ENCODE measurements around the gene PIRT. TPM values are rescaled to one million over a fixed set of nuclear protein-coding genes. Genes with fewer than 3 reads are reported as not detected.

Gene PIRT
- total and polyA plus RNA-seq, 2 of the 8 experiments (the other 6 are each of a cell fraction or from before 2014, with no cell fraction given): 0.03 TPM; not detected in 1

GRCh38 chr17:10773391-10773790 is 64.5 kb downstream of the PIRT start:
- H3K79me1 ChIP-seq (ENCODE audit: low read depth, low read length): no peaks in the 10 kb centered on the region
- H3K14ac ChIP-seq (ENCODE audit: insufficient read length): no peak overlapping the region
- ChIA-PET POLR2A (ENCODE audit: partially characterized antibody) (interaction anchor here (1.3 to 2.4 kb wide), 4 partner anchors 8 to 19 kb away, joined by 3 to 10 read pairs (median 4); no protein-coding TSS in a partner anchor), CTCF (ENCODE audit: partially characterized antibody) (interaction anchor here (0.8 to 6.1 kb wide), 26 partner anchors 9 to 104 kb away, joined by 3 to 57 read pairs (median 8); no protein-coding TSS in a partner anchor)
- no peaks in the 10 kb centered on the region; a peak in 1 of 7 replicates for H3K4me1 ChIP-seq (replicated peaks in 1 of 4; ENCODE audit: control insufficient read depth in 3 of 4, insufficient read depth in 4 of 4, low read length in 3 of 4)
- no peaks in the 10 kb centered on the region for H3K9me3 ChIP-seq (ENCODE audit: insufficient read depth in 2 of 2, low read depth in 1 of 2, low read length in 1 of 2)
- H3K56ac ChIP-seq (replicated peaks; ENCODE audit: insufficient read length, low read depth, low read length): no peak overlapping the region
- H2BK120ac ChIP-seq (replicated peaks; ENCODE audit: low read depth, low read length): no peak overlapping the region
- FAIRE-seq: no peak
- 98% methylated on average over 2 of the region's 2 CpGs; no CpG with 5 or more reads in 1 of the 2 experiments for WGBS, 2 experiments (ENCODE audit: extremely low coverage in 1 of 2, insufficient coverage in 1 of 2, insufficient read length in 1 of 2, insufficient replicate concordance in 2 of 2, low coverage in 1 of 2, low lambda C conversion rate in 2 of 2, missing lambda C conversion rate in 1 of 2)
- H2BK20ac ChIP-seq (ENCODE audit: low read length): no peak overlapping the region
- H3K4ac ChIP-seq (replicated peaks; ENCODE audit: insufficient read length, low read depth, low read length): no peak overlapping the region
- H2AK5ac ChIP-seq (ENCODE audit: low read depth, low read length): no peak overlapping the region
- no peaks in the 10 kb centered on the region; a peak in 3 of 8 replicates for H3K36me3 ChIP-seq (ENCODE audit: control insufficient read depth in 2 of 4, insufficient read depth in 4 of 4, low read length in 3 of 4)
- H2AFZ ChIP-seq (ENCODE audit: low read length): no peak overlapping the region
- H3K27me3 ChIP-seq (replicated peaks in 1 of 4; ENCODE audit: control insufficient read depth in 3 of 4, extremely low read depth in 1 of 4, insufficient read depth in 3 of 4, low read length in 3 of 4): no peaks in the 10 kb centered on the region
- no peak overlapping the region for H2BK12ac ChIP-seq (ENCODE audit: low read depth, low read length)
- no peaks in the 10 kb centered on the region for H4K20me1 ChIP-seq (replicated peaks in 1 of 2; ENCODE audit: control insufficient read depth in 1 of 2, insufficient read depth in 2 of 2, low read length in 2 of 2)
- no peak for DNase-seq (ENCODE audit: low read depth in 1 of 2, low spot score in 2 of 2)
- no peak overlapping the region for H4K8ac ChIP-seq (ENCODE audit: extremely low read depth, insufficient read depth, low read length)
- no peaks in the 10 kb centered on the region; the same call in 1 of the 2 replicates for H3K23me2 ChIP-seq (ENCODE audit: low read depth, low read length)
- H3K27ac ChIP-seq (ENCODE audit: low read depth, low read length): no peak overlapping the region
- H3K18ac ChIP-seq (ENCODE audit: extremely low read depth, low read length): no peak overlapping the region
- no peaks in the 10 kb centered on the region for H3K79me2 ChIP-seq (ENCODE audit: control insufficient read depth in 1 of 2, insufficient read depth in 2 of 2, low read length in 2 of 2)
- H3K4me3 ChIP-seq (ENCODE audit: extremely low read depth in 1 of 4, insufficient read depth in 2 of 4, low read depth in 3 of 4, low read length in 4 of 4): no peak overlapping the region
- no peak overlapping the region for H3K4me2 ChIP-seq (ENCODE audit: insufficient read depth in 1 of 2, low read depth in 2 of 2, low read length in 2 of 2)
- H4K5ac ChIP-seq (ENCODE audit: insufficient read length, low read depth, low read length): no peak overlapping the region
- no peak overlapping the region for H2BK15ac ChIP-seq (ENCODE audit: low read length)
- H3K9ac ChIP-seq (replicated peaks in 1 of 4; ENCODE audit: extremely low read depth in 1 of 4, low read depth in 3 of 4, low read length in 3 of 4): no peak overlapping the region
- no peak overlapping the region for H2BK5ac ChIP-seq (ENCODE audit: low read depth, low read length)
- H3K23ac ChIP-seq (ENCODE audit: insufficient read length): no peak overlapping the region
- no peak overlapping the region for H4K91ac ChIP-seq (replicated peaks; ENCODE audit: insufficient read length, low read length)
- TF ChIP-seq ASH2L (IDR thresholded peaks at IDR 0.05; ENCODE audit: low read length): no peak
- no peak for TF ChIP-seq EZH2 (IDR thresholded peaks at IDR 0.05; ENCODE audit: low read depth, low read length, severe bottlenecking)
- TF ChIP-seq CTBP2 (IDR thresholded peaks at IDR 0.05; ENCODE audit: borderline replicate concordance, insufficient read depth, insufficient read length, low read length): no peak
- TF ChIP-seq BCL11A (IDR thresholded peaks at IDR 0.05; ENCODE audit: low read depth in 2 of 2, low read length in 2 of 2): no peak
- TF ChIP-seq TAF1 (IDR thresholded peaks at IDR 0.05; ENCODE audit: low read depth, low read length): no peak
- TF ChIP-seq MAFK (IDR thresholded peaks at IDR 0.05; ENCODE audit: low read depth, low read length): no peak
- no peak for TF ChIP-seq EGR1 (IDR thresholded peaks at IDR 0.05; ENCODE audit: borderline replicate concordance, low read depth, low read length)
- no peak for TF ChIP-seq SRF (IDR thresholded peaks at IDR 0.05; ENCODE audit: low read depth, low read length)
- TF ChIP-seq, protein P1, sequence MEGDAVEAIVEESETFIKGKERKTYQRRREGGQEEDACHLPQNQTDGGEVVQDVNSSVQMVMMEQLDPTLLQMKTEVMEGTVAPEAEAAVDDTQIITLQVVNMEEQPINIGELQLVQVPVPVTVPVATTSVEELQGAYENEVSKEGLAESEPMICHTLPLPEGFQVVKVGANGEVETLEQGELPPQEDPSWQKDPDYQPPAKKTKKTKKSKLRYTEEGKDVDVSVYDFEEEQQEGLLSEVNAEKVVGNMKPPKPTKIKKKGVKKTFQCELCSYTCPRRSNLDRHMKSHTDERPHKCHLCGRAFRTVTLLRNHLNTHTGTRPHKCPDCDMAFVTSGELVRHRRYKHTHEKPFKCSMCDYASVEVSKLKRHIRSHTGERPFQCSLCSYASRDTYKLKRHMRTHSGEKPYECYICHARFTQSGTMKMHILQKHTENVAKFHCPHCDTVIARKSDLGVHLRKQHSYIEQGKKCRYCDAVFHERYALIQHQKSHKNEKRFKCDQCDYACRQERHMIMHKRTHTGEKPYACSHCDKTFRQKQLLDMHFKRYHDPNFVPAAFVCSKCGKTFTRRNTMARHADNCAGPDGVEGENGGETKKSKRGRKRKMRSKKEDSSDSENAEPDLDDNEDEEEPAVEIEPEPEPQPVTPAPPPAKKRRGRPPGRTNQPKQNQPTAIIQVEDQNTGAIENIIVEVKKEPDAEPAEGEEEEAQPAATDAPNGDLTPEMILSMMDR (IDR thresholded peaks at IDR 0.05; ENCODE audit: control extremely low read depth in 1 of 3, insufficient read depth in 1 of 3, low read depth in 1 of 3, low read length in 3 of 3): no peak
- no peak for TF ChIP-seq MAX (IDR thresholded peaks at IDR 0.05)

Measured in H1 (cell line).